WTC11 (cell line): Measurements from ENCODE around the gene GNB5. TPM values are rescaled to one million over a fixed set of nuclear protein-coding genes. Genes with fewer than 3 reads are reported as not detected.

Experiments
- ATAC-seq: fragments of 200-7000 bp; cut with Tn5 transposase; 2 replicates; pipeline ENCODE4 v1.10.0; 2021; ENCODE audit warnings: mild to moderate bottlenecking, moderate library complexity
- CTCF ChIA-PET: fragments of 300-600 bp; sonication (Branson Sonifier 250); formaldehyde crosslinking; loops from one replicate; lab custom pipeline; 2021; ENCODE audit warnings: antibody characterized with exemption; lab: Charles Lee
- POLR2A ChIA-PET: fragments of 350-600 bp; sonication (Branson Sonifier 250); formaldehyde crosslinking; loops from one replicate; lab custom pipeline; 2021; ENCODE audit warnings: antibody characterized with exemption; lab: Charles Lee
- DNase-seq: peaks from one replicate; pipeline ENCODE4 v3.0.0; 2021; ENCODE audit warnings: low spot score
- H3K27ac Mint-ChIP-seq: 2 replicates; pipeline ENCODE4 v1.8.0; 2021; ENCODE audit warnings: mixed read lengths
- H3K27me3 Mint-ChIP-seq: 2 replicates; pipeline ENCODE4 v1.8.0; 2021; ENCODE audit warnings: low read depth, mild to moderate bottlenecking, moderate library complexity, mixed read lengths
- H3K36me3 Mint-ChIP-seq: 2 replicates; pipeline ENCODE4 v1.8.0; 2021; ENCODE audit warnings: mixed read lengths
- H3K4me1 Mint-ChIP-seq: 2 replicates; pipeline ENCODE4 v1.8.0; 2022; ENCODE audit warnings: mixed read lengths
- H3K4me3 Mint-ChIP-seq: 2 replicates; pipeline ENCODE4 v1.8.0; 2021; ENCODE audit warnings: mild to moderate bottlenecking, moderate library complexity, mixed read lengths
- H3K9me3 Mint-ChIP-seq: 2 replicates; pipeline ENCODE4 v1.8.0; 2021; ENCODE audit warnings: mixed read lengths
- ARID4B ChIP-seq: sonication (generic); formaldehyde crosslinking; IDR thresholded peaks from 2 replicates; pipeline ENCODE4 v1.8.0; 2023; ENCODE audit warnings: missing genetic modification reagents, mild to moderate bottlenecking, borderline replicate concordance
- ATF3 ChIP-seq: sonication (generic); formaldehyde crosslinking; conservative IDR thresholded peaks from 2 replicates; pipeline ENCODE4 v1.8.1; 2022; ENCODE audit warnings: mild to moderate bottlenecking, missing genetic modification reagents
- FOXP4 ChIP-seq: sonication (generic); formaldehyde crosslinking; IDR thresholded peaks from 2 replicates; pipeline ENCODE4 v1.8.0; 2022; ENCODE audit warnings: mild to moderate bottlenecking, missing genetic modification reagents
- GABPB1 ChIP-seq: sonication (generic); formaldehyde crosslinking; IDR thresholded peaks from 2 replicates; pipeline ENCODE4 v1.8.1; 2023; ENCODE audit warnings: mild to moderate bottlenecking, missing genetic modification reagents
- HMGA2 ChIP-seq: fragments of 250-450 bp; sonication (Bioruptor Pico); IDR thresholded peaks from 2 replicates; pipeline ENCODE4 v1.4.0; 2021; ENCODE audit warnings: mild to moderate bottlenecking, moderate library complexity
- RORB ChIP-seq: fragments of 250-450 bp; sonication (Bioruptor Pico); IDR thresholded peaks from 2 replicates; pipeline ENCODE4 v1.9.0; 2021; ENCODE audit warnings: mild to moderate bottlenecking
- SMAD3 ChIP-seq: sonication (generic); formaldehyde crosslinking; IDR thresholded peaks from 2 replicates; pipeline ENCODE4 v1.8.0; 2022; ENCODE audit warnings: missing genetic modification reagents, mild to moderate bottlenecking, borderline replicate concordance
- SOX15 ChIP-seq: fragments of 250-450 bp; sonication (Bioruptor Pico); IDR thresholded peaks from 2 replicates; pipeline ENCODE4 v1.9.0; 2021; ENCODE audit warnings: mild to moderate bottlenecking
- TEAD4 ChIP-seq: sonication (generic); formaldehyde crosslinking; IDR thresholded peaks from 2 replicates; pipeline ENCODE4 v1.8.0; 2022; ENCODE audit warnings: mild to moderate bottlenecking, missing genetic modification reagents
- ZNF423 ChIP-seq: fragments of 250-450 bp; sonication (Bioruptor Pico); IDR thresholded peaks from 2 replicates; pipeline ENCODE4 v2.1.2; 2022; ENCODE audit warnings: mild to moderate bottlenecking, moderate library complexity
- total RNA-seq: library from RNA; stranded (reverse); gene quantifications from 3 replicates; pipeline ENCODE4 v1.2.3, GENCODE V29; 2021

GNB5 gene
- total RNA-seq, 1 experiment from 2014 or later, result 37.0 TPM

GRCh38 chr15:52136442-52136980 lies 54.7 kb downstream of the GNB5 start:
- peaks cover 10% of the 10 kb centered on the region for H3K4me1 Mint-ChIP-seq
- H3K9me3 Mint-ChIP-seq, result no peaks in the 10 kb centered on the region
- ChIA-PET POLR2A (interaction anchor here (0.5 kb wide), 1 partner anchor 13 kb away, joined by 4 read pairs; no protein-coding TSS in a partner anchor), CTCF (interaction anchor here (1.0 kb wide), 1 partner anchor 58 kb away, joined by 5 read pairs; no protein-coding TSS in a partner anchor)
- TF ChIP-seq SMAD3 (CRISPR knock-in tag), result no peak
- no peak for TF ChIP-seq SOX15 (CRISPR knock-in tag)
- no peak for TF ChIP-seq TEAD4 (CRISPR knock-in tag)
- TF ChIP-seq FOXP4, result no peak
- ATAC-seq, result no peak
- H3K36me3 Mint-ChIP-seq, result peaks cover 14% of the 10 kb centered on the region
- H3K27me3 Mint-ChIP-seq, result no peaks in the 10 kb centered on the region
- DNase-seq, result no peak
- no peak overlapping the region for H3K4me3 Mint-ChIP-seq
- no peak overlapping the region for H3K27ac Mint-ChIP-seq

- Mint-ChIP-seq H3K27ac (no peak overlapping the region; the same call in 1 of the 2 replicates), H3K4me1 (peaks cover 1% of the 10 kb centered on the region), H3K27me3 (no peaks in the 10 kb centered on the region), H3K4me3 (no peak overlapping the region), H3K9me3 (no peaks in the 10 kb centered on the region), H3K36me3 (peaks cover 12% of the 10 kb centered on the region)
- ChIA-PET POLR2A (interaction anchor here (0.6 kb wide), 1 partner anchor 416 kb away, joined by 3 read pairs; no protein-coding TSS in a partner anchor), CTCF (no interaction called here)
- ATAC-seq (no peak), DNase-seq (no peak)
- no peak for TF ChIP-seq ARID4B (CRISPR knock-in tag)
- peak; percentile 63 for TF ChIP-seq GABPB1 (CRISPR knock-in tag)
Observed at GRCh38 chr15:52134502-52135144, 56.6 kb downstream of the GNB5 start.

GRCh38 chr15:52133510-52134220 lies 57.5 kb downstream of the GNB5 start:
- CTCF ChIA-PET, result no interaction called here
- Mint-ChIP-seq H3K27ac (no peak overlapping the region), H3K36me3 (peaks cover 9% of the 10 kb centered on the region), H3K27me3 (no peaks in the 10 kb centered on the region), H3K9me3 (no peaks in the 10 kb centered on the region), H3K4me3 (no peak overlapping the region), H3K4me1 (no peaks in the 10 kb centered on the region)
- no peak for DNase-seq
- ATAC-seq, result no peak
- TF ChIP-seq ZNF423 (no peak), RORB (CRISPR knock-in tag) (no peak), ATF3 (CRISPR knock-in tag) (no peak), ARID4B (CRISPR knock-in tag) (no peak), HMGA2 (CRISPR knock-in tag) (no peak)
- POLR2A ChIA-PET, result interaction anchor here (0.6 kb wide), 2 partner anchors 149 to 415 kb away, joined by 3 to 5 read pairs; no protein-coding TSS in a partner anchor
